ENCODE results near the gene OR1F1. TPM values are rescaled to one million over a fixed set of nuclear protein-coding genes. Genes with fewer than 3 reads are reported as not detected.
"Not testable (repeated sequence)": the region's sequence is repeated elsewhere in the genome, so short reads cannot be mapped to it uniquely, and the experiment has no call there.

The OR1F1 gene
- polyA plus RNA-seq, 3 donors: not detected

GRCh38 chr16:3170440-3171180 is 17.4 kb upstream of the OR1F1 start:
- no peak for DNase-seq (ENCODE audit: extremely low read depth in 1 of 11, low read depth in 9 of 11, low spot score in 4 of 11)

- no peak for DNase-seq (ENCODE audit: extremely low read depth in 1 of 11, low read depth in 9 of 11, low spot score in 4 of 11)
These were observed 16.7 kb upstream of the OR1F1 start for GRCh38 chr16:3171181-3171854.

GRCh38 chr16:3171855-3172593 is 16.0 kb upstream of the OR1F1 start:
- DNase-seq (ENCODE audit: extremely low read depth in 1 of 11, low read depth in 9 of 11, low spot score in 4 of 11): no peak

GRCh38 chr16:3173892-3174617 is 13.9 kb upstream of the OR1F1 start:
- no peak for DNase-seq (ENCODE audit: extremely low read depth in 1 of 11, low read depth in 9 of 11, low spot score in 4 of 11)

- DNase-seq (ENCODE audit: extremely low read depth in 1 of 11, low read depth in 9 of 11, low spot score in 4 of 11): no peak
These were observed 13.3 kb upstream of the OR1F1 start for GRCh38 chr16:3174618-3175148.

GRCh38 chr16:3175157-3176093 is 12.6 kb upstream of the OR1F1 start:
- DNase-seq (ENCODE audit: extremely low read depth in 1 of 11, low read depth in 9 of 11, low spot score in 4 of 11): no peak

GRCh38 chr16:3179651-3180050 is 8.4 kb upstream of the OR1F1 start:
- DNase-seq (ENCODE audit: extremely low read depth in 1 of 11, low read depth in 9 of 11, low spot score in 4 of 11): no peak

- DNase-seq (ENCODE audit: extremely low read depth in 1 of 11, low read depth in 9 of 11, low spot score in 4 of 11): no peak
These were observed 7.5 kb upstream of the OR1F1 start for GRCh38 chr16:3180445-3180878.

GRCh38 chr16:3182293-3182607 is 5.8 kb upstream of the OR1F1 start:
- DNase-seq (ENCODE audit: extremely low read depth in 1 of 11, low read depth in 9 of 11, low spot score in 4 of 11): not testable (repeated sequence)

GRCh38 chr16:3182608-3183444 is 5.2 kb upstream of the OR1F1 start:
- DNase-seq (ENCODE audit: extremely low read depth in 1 of 11, low read depth in 9 of 11, low spot score in 4 of 11): no peak

GRCh38 chr16:3183445-3184139 is 4.4 kb upstream of the OR1F1 start:
- no peak for DNase-seq (ENCODE audit: extremely low read depth in 1 of 11, low read depth in 9 of 11, low spot score in 4 of 11)

GRCh38 chr16:3186946-3187690 is 886 bp upstream of the OR1F1 start:
- no peak for DNase-seq (ENCODE audit: extremely low read depth in 1 of 11, low read depth in 9 of 11, low spot score in 4 of 11)

- DNase-seq (ENCODE audit: extremely low read depth in 1 of 11, low read depth in 9 of 11, low spot score in 4 of 11): no peak
These were observed 596 bp downstream of the OR1F1 start for GRCh38 chr16:3188675-3188924.

GRCh38 chr16:3188925-3189825 is 1.2 kb downstream of the OR1F1 start:
- no peak for DNase-seq (ENCODE audit: extremely low read depth in 1 of 11, low read depth in 9 of 11, low spot score in 4 of 11)

GRCh38 chr16:3189869-3190268 is 1.9 kb downstream of the OR1F1 start:
- no peak for DNase-seq (ENCODE audit: extremely low read depth in 1 of 11, low read depth in 9 of 11, low spot score in 4 of 11)

Measured in renal cortex interstitium (tissue), 11 donors.